Cardiac muscle cell (in vitro differentiated cells and primary cell): ENCODE results near the gene SPCS2. TPM values are rescaled to one million over a fixed set of nuclear protein-coding genes. Genes with fewer than 3 reads are reported as not detected.
"Not testable (repeated sequence)": the region's sequence is repeated elsewhere in the genome, so short reads cannot be mapped to it uniquely, and the experiment has no call there.

Experiments
- DNase-seq, 2 donors: peaks; one replicate each; pipeline versions ENCODE4 v3.0.0 to v3.0.0-alpha.2; 2010 to 2017; ENCODE audit warnings: low read depth in 1 of 2, low spot score in 1 of 2
- H3K27ac ChIP-seq: fragments of 200-600 bp; sonication (generic); 2 replicates; pipeline ENCODE4 v1.5.1; 2016
- H3K27me3 ChIP-seq: fragments of 200-600 bp; sonication (generic); 2 replicates; pipeline ENCODE4 v1.6.0; 2016; ENCODE audit warnings: control low read depth
- H3K36me3 ChIP-seq: fragments of 200-600 bp; sonication (generic); 2 replicates; pipeline ENCODE4 v1.5.1; 2016; ENCODE audit warnings: control low read depth
- H3K4me1 ChIP-seq: fragments of 200-600 bp; sonication (generic); 2 replicates; pipeline ENCODE4 v1.8.1; 2017; ENCODE audit warnings: low read depth, mild to moderate bottlenecking, mixed run types
- H3K4me3 ChIP-seq: fragments of 200-600 bp; sonication (generic); 2 replicates; pipeline ENCODE4 v1.5.1; 2016; ENCODE audit warnings: mild to moderate bottlenecking
- H3K9me3 ChIP-seq: fragments of 200-600 bp; sonication (generic); 2 replicates; pipeline ENCODE4 v1.5.1; 2017; ENCODE audit warnings: low read depth, mild to moderate bottlenecking, control low read depth
- CTCF ChIP-seq: IDR thresholded peaks from 2 replicates; pipeline ENCODE4 v1.5.1; 2012; ENCODE audit warnings: low read depth, mild to moderate bottlenecking, low read length
- polyA plus RNA-seq: library from polyadenylated mRNA; unstranded; fragments of >200 nt; fragmentation: Nextera tagmentation; extraction: Ambion mirVana; gene quantifications from 2 replicates; pipeline ENCODE4 v1.2.1, GENCODE V29; 2016
- total RNA-seq: library from RNA; depleted of rRNA; stranded (reverse); fragments of >200 nt; gene quantifications from 2 replicates; pipeline ENCODE4 v1.2.3, GENCODE V29; 2016

Gene SPCS2
- total and polyA plus RNA-seq, 2 experiments from 2014 or later, result 48.5 to 430 TPM

GRCh38 chr11:74956397-74957015, 7.4 kb downstream of the SPCS2 start:
- H3K4me1 ChIP-seq, result peaks cover 13% of the 10 kb centered on the region
- no peaks in the 10 kb centered on the region for H3K27me3 ChIP-seq
- H3K27ac ChIP-seq, result no peak overlapping the region
- no peak for TF ChIP-seq CTCF
- no peaks in the 10 kb centered on the region for H3K9me3 ChIP-seq
- no peak for DNase-seq
- H3K36me3 ChIP-seq, result no peaks in the 10 kb centered on the region
- H3K4me3 ChIP-seq, result no peak overlapping the region

GRCh38 chr11:74957937-74958629, 9.0 kb downstream of the SPCS2 start:
- H3K36me3 ChIP-seq, result no peaks in the 10 kb centered on the region
- no peak for TF ChIP-seq CTCF
- no peak for DNase-seq
- no peak overlapping the region for H3K4me3 ChIP-seq
- H3K27ac ChIP-seq, result no peak overlapping the region
- H3K9me3 ChIP-seq, result no peaks in the 10 kb centered on the region
- H3K4me1 ChIP-seq, result peaks cover 11% of the 10 kb centered on the region
- H3K27me3 ChIP-seq, result no peaks in the 10 kb centered on the region

- not testable (repeated sequence) for H3K36me3 ChIP-seq, H3K4me3 ChIP-seq, H3K27ac ChIP-seq, H3K9me3 ChIP-seq, DNase-seq, H3K27me3 ChIP-seq
- peaks cover 21% of the 10 kb centered on the region for H3K4me1 ChIP-seq
These were observed 11.1 kb downstream of the SPCS2 start for GRCh38 chr11:74960128-74960527.

GRCh38 chr11:74966651-74967050, 17.6 kb downstream of the SPCS2 start:
- no peak for TF ChIP-seq CTCF
- H3K4me1 ChIP-seq, result peaks cover 34% of the 10 kb centered on the region
- H3K27ac ChIP-seq, result no peak overlapping the region
- H3K9me3 ChIP-seq, result no peaks in the 10 kb centered on the region
- H3K36me3 ChIP-seq, result peaks cover 18% of the 10 kb centered on the region
- DNase-seq, result no peak
- no peak overlapping the region for H3K4me3 ChIP-seq
- H3K27me3 ChIP-seq, result no peaks in the 10 kb centered on the region

GRCh38 chr11:74970852-74971395, 21.9 kb downstream of the SPCS2 start:
- H3K36me3 ChIP-seq, result peaks cover 18% of the 10 kb centered on the region

More at GRCh38 chr11:74970852-74971395, 21.9 kb downstream of the SPCS2 start:
- H3K4me1 ChIP-seq, result peaks cover 13% of the 10 kb centered on the region
- no peaks in the 10 kb centered on the region for H3K27me3 ChIP-seq
- TF ChIP-seq CTCF, result no peak
- H3K9me3 ChIP-seq, result no peaks in the 10 kb centered on the region
- no peak for DNase-seq
- H3K4me3 ChIP-seq, result no peak overlapping the region
- H3K27ac ChIP-seq, result no peak overlapping the region
